NB4 (cell line): ENCODE data around the gene CDCA5.

Experiments used
- MAX ChIP-seq: IDR thresholded peaks from 2 replicates; pipeline ENCODE4 v1.6.1; 2011; ENCODE audit warnings: low read depth, low read length
- POLR2A ChIP-seq: IDR thresholded peaks from 2 replicates; pipeline ENCODE4 v1.6.1; 2011; ENCODE audit warnings: mild to moderate bottlenecking; ENCODE audit not compliant: insufficient read length; ENCODE audit errors: extremely low read depth

DNA sequence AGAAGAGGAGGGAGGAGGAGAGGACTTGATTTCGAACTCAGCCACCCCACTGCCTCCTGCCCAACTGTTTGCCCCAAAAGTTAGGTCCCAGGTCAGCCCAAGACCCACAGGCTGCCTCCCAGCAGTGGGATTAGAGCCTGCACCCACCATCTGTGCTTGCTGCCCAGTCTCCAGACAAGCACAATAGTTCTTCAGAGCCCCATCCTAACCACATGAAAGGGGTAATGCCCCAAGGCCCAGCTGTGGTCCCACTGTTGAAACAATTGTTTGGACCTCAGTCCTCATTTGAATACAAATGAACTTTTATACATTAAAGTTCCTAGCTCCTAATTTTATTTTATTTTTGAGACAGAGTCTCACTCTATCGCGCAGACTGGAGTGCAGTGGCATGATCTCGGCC is 6.8 kb upstream of the CDCA5 start:
- TF ChIP-seq MAX, result no peak
- TF ChIP-seq POLR2A, result no peak
